ENCODE measurements around the gene ALDH1A3.
A peak's percentile ranks its signal among the peaks of the same experiment; 100 is the strongest.

The ALDH1A3 gene

GRCh38 chr15:100836501-100836900 lies 43.1 kb upstream of the ALDH1A3 start:
- no peak for DNase-seq (ENCODE audit: low read depth)
- no peak overlapping the region for H3K4me3 ChIP-seq (ENCODE audit: low read length)
- TF ChIP-seq CTCF (IDR thresholded peaks at IDR 0.05; ENCODE audit: insufficient read depth, low read depth, low read length, missing control alignments): no peak

- DNase-seq (ENCODE audit: low read depth): peak; percentile 57
- no peak for TF ChIP-seq CTCF (IDR thresholded peaks at IDR 0.05; ENCODE audit: insufficient read depth, low read depth, low read length, missing control alignments)
- H3K4me3 ChIP-seq (ENCODE audit: low read length): no peak overlapping the region
These were observed 38.2 kb upstream of the ALDH1A3 start for GRCh38 chr15:100841426-100841825.

- DNase-seq (ENCODE audit: low read depth): no peak
- TF ChIP-seq CTCF (IDR thresholded peaks at IDR 0.05; ENCODE audit: insufficient read depth, low read depth, low read length, missing control alignments): no peak
- no peak overlapping the region for H3K4me3 ChIP-seq (ENCODE audit: low read length)
These were observed 36.6 kb upstream of the ALDH1A3 start for GRCh38 chr15:100842756-100843730.

DNA sequence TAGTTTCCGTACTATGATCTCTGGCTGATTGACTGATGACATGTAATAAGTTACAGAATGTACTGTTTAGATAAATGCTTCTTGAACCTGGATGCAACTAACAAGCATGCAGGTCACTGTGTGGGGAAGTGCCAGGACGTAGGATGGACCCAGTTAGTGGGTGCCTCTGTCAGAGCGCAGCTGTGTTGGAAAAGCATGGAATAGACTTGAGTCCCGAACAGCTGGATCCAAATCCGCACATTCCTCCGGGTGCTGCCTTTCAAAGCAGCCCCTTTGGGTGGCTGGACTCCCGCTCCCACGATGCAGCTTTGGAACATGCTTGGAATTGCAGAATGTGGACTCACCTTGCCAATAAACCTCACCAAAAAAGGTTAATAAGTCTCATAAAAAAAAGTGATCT lies 35.5 kb upstream of the ALDH1A3 start:
- DNase-seq (ENCODE audit: low read depth): no peak
- no peak overlapping the region for H3K4me3 ChIP-seq (ENCODE audit: low read length)
- no peak for TF ChIP-seq CTCF (IDR thresholded peaks at IDR 0.05; ENCODE audit: insufficient read depth, low read depth, low read length, missing control alignments)

DNA sequence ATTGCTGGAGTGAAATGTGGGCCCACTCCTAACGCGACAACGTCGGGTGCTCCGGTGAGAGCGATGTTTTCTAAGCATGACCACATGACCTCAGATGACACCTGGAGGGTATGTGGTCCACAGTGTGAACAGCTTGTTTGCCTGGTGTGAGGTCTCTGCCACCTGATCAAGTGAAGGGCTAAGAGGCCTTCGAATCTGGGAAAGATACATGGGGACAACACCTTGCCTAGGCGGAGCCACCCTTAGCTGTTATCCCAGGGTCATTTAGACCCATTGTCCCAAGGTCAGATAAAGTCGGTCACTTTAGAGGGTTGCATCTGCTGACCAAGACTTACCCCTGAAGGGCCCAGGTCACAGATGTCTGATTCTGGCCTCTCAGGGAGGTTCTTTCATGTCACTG lies 34.9 kb upstream of the ALDH1A3 start:
- no peak for DNase-seq (ENCODE audit: low read depth)
- no peak for TF ChIP-seq CTCF (IDR thresholded peaks at IDR 0.05; ENCODE audit: insufficient read depth, low read depth, low read length, missing control alignments)
- no peak overlapping the region for H3K4me3 ChIP-seq (ENCODE audit: low read length)

DNA sequence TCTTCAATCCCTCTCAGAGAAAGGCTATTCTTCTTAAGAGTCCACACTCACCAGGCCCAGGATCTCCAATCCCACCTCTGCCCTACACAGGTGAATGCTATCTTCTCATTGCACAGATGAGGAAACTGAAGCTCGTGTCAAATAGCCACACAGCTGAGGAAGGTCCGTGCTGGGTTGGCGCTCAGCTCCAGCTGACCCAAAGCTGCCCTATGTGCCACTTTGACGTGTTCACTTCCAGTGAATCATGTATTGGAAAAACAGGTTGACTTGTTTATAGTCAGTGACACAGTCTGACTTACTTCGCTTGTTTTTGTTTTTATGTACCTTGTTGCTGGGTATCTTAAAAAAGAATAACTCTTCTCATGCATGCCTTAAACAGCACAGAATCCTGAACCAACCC lies 32.4 kb upstream of the ALDH1A3 start:
- no peak overlapping the region for H3K4me3 ChIP-seq (ENCODE audit: low read length)
- TF ChIP-seq CTCF (IDR thresholded peaks at IDR 0.05; ENCODE audit: insufficient read depth, low read depth, low read length, missing control alignments): no peak
- DNase-seq (ENCODE audit: low read depth): no peak

Measured in epithelial cell of esophagus (primary cell).